ENCODE results near the gene ZNF280C. TPM values are rescaled to one million over a fixed set of nuclear protein-coding genes. Genes with fewer than 3 reads are reported as not detected.
A peak's percentile ranks its signal among the peaks of the same experiment; 100 is the strongest.

The ZNF280C gene
- total and polyA plus RNA-seq, 4 donors: 0.50 to 2.3 (median 1.00) TPM

DNA sequence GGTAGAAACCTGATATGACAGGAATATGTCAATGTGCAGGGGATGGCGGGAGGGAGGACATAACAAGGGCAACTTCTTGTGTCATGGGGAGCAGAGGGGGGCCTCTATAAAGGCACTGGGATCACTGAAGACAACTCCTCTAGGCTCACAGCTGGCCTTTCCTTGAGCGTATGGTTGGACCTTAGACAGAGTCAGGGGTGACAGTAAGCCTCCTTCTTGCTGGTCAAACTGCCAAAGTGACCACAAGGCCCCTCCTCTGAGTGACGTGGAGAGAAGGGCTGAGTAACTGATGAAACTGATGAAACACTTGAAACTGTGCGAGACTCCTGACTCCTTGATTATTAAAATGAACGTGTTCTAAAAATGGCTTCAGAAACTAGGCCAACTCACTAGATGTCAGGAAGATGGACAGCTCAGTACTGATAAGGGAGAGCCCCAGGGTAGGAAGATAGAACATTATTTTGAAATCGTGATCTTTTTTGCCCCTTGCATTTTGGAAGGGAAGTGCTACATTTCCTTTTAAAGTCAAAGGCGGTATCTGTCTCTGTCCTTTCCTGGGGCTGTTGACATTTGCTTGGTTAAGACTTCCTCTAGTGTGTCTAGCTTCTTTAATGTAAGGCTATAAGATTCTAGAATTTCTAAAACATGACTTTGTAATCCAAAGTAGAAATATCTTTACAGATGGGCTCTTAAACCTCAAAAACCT lies 95.4 kb downstream of the ZNF280C start:
- 59% methylated on average over 7 of the region's 7 CpGs for WGBS
- no peak overlapping the region for H3K4me3 ChIP-seq (ENCODE audit: low read depth in 1 of 3, low read length in 3 of 3)
- peak overlapping the region; percentile 37 to 49 for H3K27ac ChIP-seq (ENCODE audit: low read depth in 1 of 2, low read length in 2 of 2)
- no peaks in the 10 kb centered on the region for H3K9me3 ChIP-seq (ENCODE audit: control insufficient read depth in 4 of 4, low read length in 3 of 4)
- DNase-seq (ENCODE audit: low spot score): no peak
- H3K4me1 ChIP-seq (ENCODE audit: control insufficient read depth in 4 of 4, insufficient read depth in 4 of 4, low read length in 3 of 4): peaks cover 0 to 16% (median 4%) of the 10 kb centered on the region in 4 donors
- no peak overlapping the region for H3K9ac ChIP-seq (ENCODE audit: low read depth in 1 of 2, low read length in 2 of 2)
- no peaks in the 10 kb centered on the region for H3K36me3 ChIP-seq (ENCODE audit: control insufficient read depth in 4 of 4, insufficient read depth in 3 of 4, low read depth in 1 of 4, low read length in 3 of 4)
- no peaks in the 10 kb centered on the region for H3K27me3 ChIP-seq (ENCODE audit: control insufficient read depth in 4 of 4, insufficient read depth in 4 of 4, low read length in 3 of 4)
- TF ChIP-seq TAF1 (conservative IDR thresholded peaks at IDR 0.05) (no peak), NR2F2 (IDR thresholded peaks at IDR 0.05) (peak; percentile 70), YY1 (IDR thresholded peaks at IDR 0.05) (no peak)
- TF ChIP-seq, protein P1, sequence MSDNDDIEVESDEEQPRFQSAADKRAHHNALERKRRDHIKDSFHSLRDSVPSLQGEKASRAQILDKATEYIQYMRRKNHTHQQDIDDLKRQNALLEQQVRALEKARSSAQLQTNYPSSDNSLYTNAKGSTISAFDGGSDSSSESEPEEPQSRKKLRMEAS (IDR thresholded peaks at IDR 0.05): no peak

DNA sequence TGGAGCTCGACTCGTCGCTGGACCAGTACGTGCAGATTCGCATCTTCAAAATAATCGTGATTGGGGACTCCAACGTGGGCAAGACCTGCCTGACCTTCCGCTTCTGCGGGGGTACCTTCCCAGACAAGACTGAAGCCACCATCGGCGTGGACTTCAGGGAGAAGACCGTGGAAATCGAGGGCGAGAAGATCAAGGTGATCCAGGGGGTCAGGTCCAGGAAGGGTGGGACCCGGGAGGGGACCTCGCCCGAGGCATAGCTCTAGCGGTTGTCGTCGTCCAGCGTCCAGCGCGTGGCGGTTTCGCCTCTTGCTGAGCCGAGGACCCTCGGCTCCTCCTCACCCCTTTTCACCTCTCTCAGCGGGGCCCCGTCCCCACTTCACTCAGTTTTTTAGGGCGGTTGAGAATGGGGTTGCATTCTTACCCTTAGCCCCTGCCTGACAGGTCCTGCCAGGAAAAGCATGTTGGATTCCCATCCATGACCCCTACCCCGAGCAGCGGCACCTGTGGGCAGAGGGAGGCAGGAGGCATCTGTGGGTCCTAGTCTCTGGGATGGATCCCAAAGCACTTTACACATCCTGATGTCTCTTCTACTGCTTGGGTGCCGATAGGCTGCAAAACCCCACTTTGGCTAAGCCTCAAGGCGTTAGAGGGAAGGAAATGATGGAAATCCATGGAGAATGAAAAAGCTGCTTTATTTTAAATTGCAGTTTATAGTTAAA lies 96.4 kb downstream of the ZNF280C start:
- no peaks in the 10 kb centered on the region for H3K9me3 ChIP-seq (ENCODE audit: control insufficient read depth in 4 of 4, low read length in 3 of 4)
- no peaks in the 10 kb centered on the region for H3K36me3 ChIP-seq (ENCODE audit: control insufficient read depth in 4 of 4, insufficient read depth in 3 of 4, low read depth in 1 of 4, low read length in 3 of 4)
- peak overlapping the region in 2 of 3 donors; percentile 49 for H3K4me3 ChIP-seq (ENCODE audit: low read depth in 1 of 3, low read length in 3 of 3)
- peaks cover 0 to 16% (median 4%) of the 10 kb centered on the region in 4 donors for H3K4me1 ChIP-seq (ENCODE audit: control insufficient read depth in 4 of 4, insufficient read depth in 4 of 4, low read length in 3 of 4)
- H3K9ac ChIP-seq (ENCODE audit: low read depth in 1 of 2, low read length in 2 of 2): no peak overlapping the region
- TF ChIP-seq HNF4G (IDR thresholded peaks at IDR 0.05): no peak
- TF ChIP-seq NR2F2 (IDR thresholded peaks at IDR 0.05): no peak
- TF ChIP-seq, protein P2, sequence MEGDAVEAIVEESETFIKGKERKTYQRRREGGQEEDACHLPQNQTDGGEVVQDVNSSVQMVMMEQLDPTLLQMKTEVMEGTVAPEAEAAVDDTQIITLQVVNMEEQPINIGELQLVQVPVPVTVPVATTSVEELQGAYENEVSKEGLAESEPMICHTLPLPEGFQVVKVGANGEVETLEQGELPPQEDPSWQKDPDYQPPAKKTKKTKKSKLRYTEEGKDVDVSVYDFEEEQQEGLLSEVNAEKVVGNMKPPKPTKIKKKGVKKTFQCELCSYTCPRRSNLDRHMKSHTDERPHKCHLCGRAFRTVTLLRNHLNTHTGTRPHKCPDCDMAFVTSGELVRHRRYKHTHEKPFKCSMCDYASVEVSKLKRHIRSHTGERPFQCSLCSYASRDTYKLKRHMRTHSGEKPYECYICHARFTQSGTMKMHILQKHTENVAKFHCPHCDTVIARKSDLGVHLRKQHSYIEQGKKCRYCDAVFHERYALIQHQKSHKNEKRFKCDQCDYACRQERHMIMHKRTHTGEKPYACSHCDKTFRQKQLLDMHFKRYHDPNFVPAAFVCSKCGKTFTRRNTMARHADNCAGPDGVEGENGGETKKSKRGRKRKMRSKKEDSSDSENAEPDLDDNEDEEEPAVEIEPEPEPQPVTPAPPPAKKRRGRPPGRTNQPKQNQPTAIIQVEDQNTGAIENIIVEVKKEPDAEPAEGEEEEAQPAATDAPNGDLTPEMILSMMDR (IDR thresholded peaks at IDR 0.05; ENCODE audit: low read depth, low read length, missing input control): no peak
- TF ChIP-seq JUND (IDR thresholded peaks at IDR 0.05): no peak
- TF ChIP-seq SP1 (IDR thresholded peaks at IDR 0.05): no peak
- TF ChIP-seq, protein P1 (IDR thresholded peaks at IDR 0.05): no peak
- TF ChIP-seq, protein P3, sequence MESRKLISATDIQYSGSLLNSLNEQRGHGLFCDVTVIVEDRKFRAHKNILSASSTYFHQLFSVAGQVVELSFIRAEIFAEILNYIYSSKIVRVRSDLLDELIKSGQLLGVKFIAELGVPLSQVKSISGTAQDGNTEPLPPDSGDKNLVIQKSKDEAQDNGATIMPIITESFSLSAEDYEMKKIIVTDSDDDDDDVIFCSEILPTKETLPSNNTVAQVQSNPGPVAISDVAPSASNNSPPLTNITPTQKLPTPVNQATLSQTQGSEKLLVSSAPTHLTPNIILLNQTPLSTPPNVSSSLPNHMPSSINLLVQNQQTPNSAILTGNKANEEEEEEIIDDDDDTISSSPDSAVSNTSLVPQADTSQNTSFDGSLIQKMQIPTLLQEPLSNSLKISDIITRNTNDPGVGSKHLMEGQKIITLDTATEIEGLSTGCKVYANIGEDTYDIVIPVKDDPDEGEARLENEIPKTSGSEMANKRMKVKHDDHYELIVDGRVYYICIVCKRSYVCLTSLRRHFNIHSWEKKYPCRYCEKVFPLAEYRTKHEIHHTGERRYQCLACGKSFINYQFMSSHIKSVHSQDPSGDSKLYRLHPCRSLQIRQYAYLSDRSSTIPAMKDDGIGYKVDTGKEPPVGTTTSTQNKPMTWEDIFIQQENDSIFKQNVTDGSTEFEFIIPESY (IDR thresholded peaks at IDR 0.05): no peak
- no peak for TF ChIP-seq FOXA2 (IDR thresholded peaks at IDR 0.05)
- no peak for TF ChIP-seq FOXA1 (IDR thresholded peaks at IDR 0.05)
- no peak for TF ChIP-seq RAD21 (IDR thresholded peaks at IDR 0.05)
- no peak for TF ChIP-seq RXRA (IDR thresholded peaks at IDR 0.05)
- TF ChIP-seq HNF4A (conservative IDR thresholded peaks at IDR 0.05): no peak
- TF ChIP-seq YY1 (IDR thresholded peaks at IDR 0.05): no peak
- TF ChIP-seq, protein P4, sequence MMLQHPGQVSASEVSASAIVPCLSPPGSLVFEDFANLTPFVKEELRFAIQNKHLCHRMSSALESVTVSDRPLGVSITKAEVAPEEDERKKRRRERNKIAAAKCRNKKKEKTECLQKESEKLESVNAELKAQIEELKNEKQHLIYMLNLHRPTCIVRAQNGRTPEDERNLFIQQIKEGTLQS (IDR thresholded peaks at IDR 0.05): no peak
- TF ChIP-seq EGR1 (IDR thresholded peaks at IDR 0.05; ENCODE audit: low read depth in 2 of 2): no peak
- no peak for TF ChIP-seq GABPA (IDR thresholded peaks at IDR 0.05 in 1 of 2, conservative IDR thresholded peaks at IDR 0.05 in 1 of 2)
- no peak for TF ChIP-seq TAF1 (conservative IDR thresholded peaks at IDR 0.05)
- TF ChIP-seq, protein P5, sequence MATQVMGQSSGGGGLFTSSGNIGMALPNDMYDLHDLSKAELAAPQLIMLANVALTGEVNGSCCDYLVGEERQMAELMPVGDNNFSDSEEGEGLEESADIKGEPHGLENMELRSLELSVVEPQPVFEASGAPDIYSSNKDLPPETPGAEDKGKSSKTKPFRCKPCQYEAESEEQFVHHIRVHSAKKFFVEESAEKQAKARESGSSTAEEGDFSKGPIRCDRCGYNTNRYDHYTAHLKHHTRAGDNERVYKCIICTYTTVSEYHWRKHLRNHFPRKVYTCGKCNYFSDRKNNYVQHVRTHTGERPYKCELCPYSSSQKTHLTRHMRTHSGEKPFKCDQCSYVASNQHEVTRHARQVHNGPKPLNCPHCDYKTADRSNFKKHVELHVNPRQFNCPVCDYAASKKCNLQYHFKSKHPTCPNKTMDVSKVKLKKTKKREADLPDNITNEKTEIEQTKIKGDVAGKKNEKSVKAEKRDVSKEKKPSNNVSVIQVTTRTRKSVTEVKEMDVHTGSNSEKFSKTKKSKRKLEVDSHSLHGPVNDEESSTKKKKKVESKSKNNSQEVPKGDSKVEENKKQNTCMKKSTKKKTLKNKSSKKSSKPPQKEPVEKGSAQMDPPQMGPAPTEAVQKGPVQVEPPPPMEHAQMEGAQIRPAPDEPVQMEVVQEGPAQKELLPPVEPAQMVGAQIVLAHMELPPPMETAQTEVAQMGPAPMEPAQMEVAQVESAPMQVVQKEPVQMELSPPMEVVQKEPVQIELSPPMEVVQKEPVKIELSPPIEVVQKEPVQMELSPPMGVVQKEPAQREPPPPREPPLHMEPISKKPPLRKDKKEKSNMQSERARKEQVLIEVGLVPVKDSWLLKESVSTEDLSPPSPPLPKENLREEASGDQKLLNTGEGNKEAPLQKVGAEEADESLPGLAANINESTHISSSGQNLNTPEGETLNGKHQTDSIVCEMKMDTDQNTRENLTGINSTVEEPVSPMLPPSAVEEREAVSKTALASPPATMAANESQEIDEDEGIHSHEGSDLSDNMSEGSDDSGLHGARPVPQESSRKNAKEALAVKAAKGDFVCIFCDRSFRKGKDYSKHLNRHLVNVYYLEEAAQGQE (IDR thresholded peaks at IDR 0.05): no peak
- no peak for DNase-seq (ENCODE audit: low spot score)
- WGBS: 12% methylated on average over 34 of the region's 34 CpGs
- no peaks in the 10 kb centered on the region for H3K27me3 ChIP-seq (ENCODE audit: control insufficient read depth in 4 of 4, insufficient read depth in 4 of 4, low read length in 3 of 4)
- peak overlapping the region in 1 of 2 donors; percentile 42 for H3K27ac ChIP-seq (ENCODE audit: low read depth in 1 of 2, low read length in 2 of 2)

Data from liver (tissue), 9 donors.